NOMO-1 (cell line): Measurements from ENCODE around the gene TBX20.
"Not testable (repeated sequence)": the region's sequence is repeated elsewhere in the genome, so short reads cannot be mapped to it uniquely, and the experiment has no call there.

Source experiments
- DNase-seq, 2 experiments: peaks; one replicate each; lab custom pipeline; 2025; ENCODE audit not compliant: unreplicated experiment in 2 of 2; lab: John Stamatoyannopoulos, UW

TBX20 gene

DNA sequence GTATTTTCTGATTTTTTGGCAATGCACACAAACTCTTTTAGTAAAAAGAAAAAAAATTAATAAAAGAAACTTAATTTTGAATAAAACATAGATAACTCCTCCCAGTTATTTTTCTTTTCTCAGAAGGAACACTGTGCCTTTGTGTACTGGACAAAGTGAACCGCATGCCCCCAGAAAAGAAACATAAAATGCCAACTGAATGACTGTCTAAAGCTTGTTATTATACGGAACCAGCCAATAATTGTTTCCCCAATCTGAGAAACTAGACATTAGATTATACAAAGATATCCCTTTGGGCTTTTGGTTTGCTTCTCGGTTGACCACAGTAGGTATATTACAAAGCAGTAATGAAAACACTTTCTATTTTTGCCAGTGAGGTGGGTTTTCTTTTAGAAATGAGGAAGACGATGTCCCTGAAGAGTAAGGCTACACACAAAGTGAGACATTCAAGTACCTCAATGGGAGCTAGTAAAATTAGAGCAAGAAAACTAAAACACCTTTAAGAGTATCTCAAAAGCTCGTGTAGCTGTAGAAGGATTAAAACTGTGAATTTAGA lies 25.3 kb downstream of the TBX20 start:
- not testable (repeated sequence) for DNase-seq

DNA sequence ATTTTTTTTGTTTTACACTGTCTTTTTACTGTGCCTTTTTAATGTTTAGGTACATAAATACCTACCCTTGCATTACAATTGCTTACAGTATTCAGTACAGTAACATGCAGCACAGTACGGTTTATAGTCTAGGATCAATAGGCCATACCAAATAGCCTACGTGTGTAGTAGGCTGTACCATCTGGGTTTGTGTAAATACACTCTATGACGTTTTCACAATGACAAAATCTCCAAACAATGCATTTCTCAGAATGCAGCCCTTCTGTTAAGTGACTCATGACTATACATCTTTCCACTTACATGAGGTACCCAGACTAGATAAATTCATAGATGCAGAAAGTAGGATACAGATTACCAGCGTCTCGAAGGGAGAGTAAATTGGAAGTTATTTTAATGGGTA lies 26.5 kb downstream of the TBX20 start:
- not testable (repeated sequence) for DNase-seq

DNA sequence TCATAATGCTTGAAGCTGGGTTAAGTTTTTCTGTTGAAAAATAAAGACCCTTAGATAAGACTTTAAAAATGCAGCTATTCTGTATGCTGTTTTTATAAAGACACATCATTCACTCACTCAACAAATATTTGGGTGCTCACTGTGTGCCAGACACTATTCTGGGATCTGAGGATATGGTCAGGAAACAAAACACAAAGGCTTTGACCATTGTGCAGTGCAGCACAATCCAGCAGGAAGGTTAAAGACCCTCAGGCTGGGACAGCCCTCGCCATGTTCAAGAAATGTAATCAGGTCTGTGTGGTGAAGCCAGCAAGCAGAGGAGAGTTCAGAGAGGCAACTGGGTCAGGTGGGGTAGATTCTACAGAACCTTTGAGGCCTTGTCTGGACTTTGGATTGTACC lies 31.5 kb downstream of the TBX20 start:
- DNase-seq = not testable (repeated sequence)

DNA sequence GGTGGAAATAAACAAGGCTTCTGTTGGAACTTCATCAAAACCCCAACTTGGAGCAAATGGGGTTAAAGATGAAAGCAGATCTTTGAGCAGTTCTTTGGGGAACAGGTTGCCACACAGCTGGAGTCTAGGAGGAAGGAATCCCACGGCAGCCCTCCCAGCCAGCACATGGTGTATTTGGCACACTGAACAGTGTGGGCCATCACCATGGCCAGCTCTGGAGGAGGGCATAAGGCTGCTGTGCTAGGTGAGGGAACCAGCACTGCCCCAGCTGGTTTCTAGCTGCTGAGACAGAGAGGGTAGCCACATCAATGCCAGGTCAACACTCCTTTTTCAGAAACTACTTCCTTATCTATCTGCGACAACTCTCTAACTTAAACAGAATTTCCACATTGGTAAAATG lies 33.7 kb downstream of the TBX20 start:
- not testable (repeated sequence) for DNase-seq

DNA sequence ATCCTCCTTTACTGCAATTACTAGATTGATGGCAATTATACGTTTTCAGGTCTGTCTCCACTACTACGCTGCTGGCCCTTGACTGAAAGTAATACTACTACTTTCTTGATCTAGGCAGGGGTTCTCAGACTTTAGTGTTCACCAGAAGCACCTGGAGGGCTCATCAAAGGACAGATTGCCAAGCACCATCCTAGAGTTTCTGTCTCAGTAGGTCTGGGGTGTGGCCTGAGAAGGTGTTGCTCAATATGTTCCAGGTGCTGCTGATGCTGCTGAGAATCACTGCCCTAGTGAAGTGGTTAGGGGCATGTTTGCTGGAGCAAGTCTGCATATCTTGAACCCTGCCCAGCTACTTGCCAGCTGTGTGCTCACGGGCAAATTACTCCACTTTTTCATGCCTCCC lies 37.9 kb downstream of the TBX20 start:
- not testable (repeated sequence) for DNase-seq

DNA sequence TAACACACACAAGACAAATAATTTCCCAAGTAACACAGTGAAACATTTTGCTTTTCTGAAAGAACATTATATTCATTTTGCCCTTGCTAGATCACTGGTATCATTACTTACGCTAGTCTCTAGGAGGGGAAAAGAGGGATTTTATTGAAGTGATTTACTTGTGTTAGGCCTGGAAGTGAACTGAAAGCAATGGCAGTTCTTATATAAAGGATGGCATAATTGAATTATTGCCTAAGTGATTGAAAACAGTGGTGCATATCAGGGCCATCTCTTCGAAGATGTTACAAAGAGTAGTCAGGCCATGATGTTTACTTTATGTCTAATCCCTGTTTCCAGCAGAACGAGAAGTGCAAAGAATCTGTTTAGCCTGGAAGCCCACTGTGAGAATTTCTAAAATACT lies 38.8 kb downstream of the TBX20 start:
- DNase-seq = not testable (repeated sequence)

DNA sequence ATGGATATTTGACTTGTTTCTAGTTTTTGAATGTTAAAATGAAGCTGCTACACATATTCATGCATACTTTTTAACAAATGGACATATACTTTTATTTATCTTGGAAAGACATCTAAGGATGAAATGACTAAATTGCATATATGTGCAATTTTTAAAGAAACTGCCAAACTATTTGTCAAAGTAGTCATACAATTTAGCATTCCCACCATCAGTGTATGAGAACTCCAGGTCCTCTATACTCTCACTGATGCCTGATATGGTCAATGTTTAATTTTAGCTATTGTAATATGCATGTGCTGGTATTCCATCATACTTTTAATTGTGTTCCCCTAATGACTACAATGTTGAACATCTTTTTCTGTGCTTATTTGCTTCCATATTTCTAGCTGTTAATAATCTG lies 47.0 kb downstream of the TBX20 start:
- not testable (repeated sequence) for DNase-seq

DNA sequence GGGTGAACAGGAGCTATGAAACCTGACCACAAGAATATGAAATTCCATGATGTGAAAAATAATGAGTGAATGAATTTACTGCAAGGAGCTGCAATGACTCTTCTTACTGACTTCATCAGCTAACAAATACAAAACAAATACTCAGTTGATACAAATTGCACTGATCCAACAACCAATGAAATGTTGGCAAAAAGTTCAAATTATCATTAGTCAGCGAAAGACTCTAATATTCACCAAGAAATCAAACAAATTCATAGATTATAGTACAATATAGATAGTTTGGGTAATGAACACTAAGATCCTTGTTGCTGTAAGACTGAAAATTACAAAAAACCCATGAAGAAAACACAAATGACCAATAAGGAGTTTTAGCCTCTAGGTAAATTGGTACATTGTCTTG lies 49.0 kb downstream of the TBX20 start:
- not testable (repeated sequence) for DNase-seq

DNA sequence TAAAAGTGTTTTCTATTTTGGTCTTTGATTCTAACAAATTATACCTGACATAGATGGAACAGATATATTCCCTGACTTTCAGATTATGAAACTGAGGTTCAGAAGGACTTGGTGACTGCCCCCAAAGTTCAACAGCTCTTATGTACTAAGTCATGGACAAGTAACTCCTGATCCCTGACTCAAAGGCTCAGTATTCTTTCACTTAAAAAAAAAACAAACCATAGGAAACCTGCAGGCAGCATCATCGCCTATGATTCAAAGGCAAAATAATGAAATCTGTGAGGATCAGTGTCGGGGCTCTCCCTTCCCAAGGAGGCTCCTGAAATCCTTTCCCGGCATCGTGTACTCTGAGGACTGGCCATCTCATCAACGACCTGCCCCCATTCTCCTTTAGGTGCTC lies 49.9 kb downstream of the TBX20 start:
- DNase-seq = not testable (repeated sequence)

DNA sequence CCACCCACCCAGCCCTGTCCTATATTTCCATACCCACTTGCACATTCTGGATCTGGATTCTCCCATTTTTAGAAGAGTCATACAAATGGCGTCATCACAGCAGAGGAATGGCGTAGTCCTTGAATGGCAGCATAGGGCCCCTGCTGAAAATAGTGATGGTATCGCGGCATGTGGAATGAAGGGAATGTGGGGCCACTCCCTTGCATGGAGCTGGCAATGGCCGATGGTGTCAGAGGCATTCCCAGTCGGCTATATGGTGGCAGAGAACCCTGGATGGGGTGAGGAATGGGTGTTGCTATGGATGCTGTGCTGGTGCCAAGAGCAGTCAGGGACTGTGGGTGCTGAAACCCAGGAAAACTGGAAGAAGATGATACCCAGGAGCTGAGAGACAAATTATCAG lies 51.5 kb downstream of the TBX20 start:
- DNase-seq = not testable (repeated sequence)

DNA sequence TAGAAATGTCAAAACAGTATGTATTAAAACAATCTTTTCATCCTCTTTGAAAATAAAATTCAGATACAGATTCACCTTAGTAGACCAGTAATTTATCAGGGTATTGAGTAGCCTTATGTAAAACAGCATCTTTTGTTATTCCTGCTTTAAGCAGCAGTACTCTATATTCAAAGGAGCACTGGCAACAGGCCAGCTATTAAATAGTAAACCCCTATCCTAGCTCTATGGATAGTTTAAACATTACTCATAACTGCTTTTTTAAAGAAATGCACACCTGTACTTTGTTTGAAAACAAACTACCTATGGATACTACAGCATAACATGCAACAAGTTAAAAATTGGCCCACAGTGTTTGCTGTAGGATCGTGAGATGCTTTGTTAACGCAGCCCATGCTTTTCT lies 53.7 kb downstream of the TBX20 start:
- not testable (repeated sequence) for DNase-seq

DNA sequence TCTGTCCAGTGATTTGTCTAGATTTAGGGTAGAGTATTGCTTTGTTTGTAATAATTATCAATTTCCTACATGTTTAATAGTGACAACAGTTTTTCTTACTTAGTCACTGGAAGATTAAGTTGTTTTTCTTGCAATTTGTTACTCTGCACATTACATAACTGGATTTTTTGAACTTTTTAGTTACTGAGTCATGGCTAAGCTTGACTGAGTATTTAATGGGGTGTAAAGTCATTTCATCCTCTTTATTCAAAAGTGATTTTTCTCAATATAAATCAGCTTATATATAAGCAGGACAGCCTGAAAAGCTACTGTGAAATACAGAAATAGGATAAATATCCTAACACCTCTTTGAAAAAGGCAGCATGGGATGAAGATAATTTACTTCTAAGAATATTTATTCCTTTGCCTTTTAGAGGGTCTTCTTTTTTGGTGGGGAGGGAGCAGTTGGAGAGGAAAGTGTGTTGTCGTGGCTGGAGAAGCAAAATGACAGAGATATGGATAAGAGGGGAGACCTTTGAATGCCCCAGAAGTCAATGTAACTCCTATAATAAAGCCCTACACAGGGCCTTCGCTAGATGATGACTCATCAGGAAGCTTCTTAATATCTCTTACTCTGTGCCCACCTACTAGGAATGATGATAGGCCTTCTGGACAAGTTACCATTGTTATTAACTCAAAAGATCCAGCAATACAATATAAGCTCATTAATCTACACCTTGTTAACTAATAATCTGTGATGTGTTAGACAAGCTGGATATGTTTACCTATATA lies 55.3 kb downstream of the TBX20 start:
- DNase-seq = not testable (repeated sequence)

DNA sequence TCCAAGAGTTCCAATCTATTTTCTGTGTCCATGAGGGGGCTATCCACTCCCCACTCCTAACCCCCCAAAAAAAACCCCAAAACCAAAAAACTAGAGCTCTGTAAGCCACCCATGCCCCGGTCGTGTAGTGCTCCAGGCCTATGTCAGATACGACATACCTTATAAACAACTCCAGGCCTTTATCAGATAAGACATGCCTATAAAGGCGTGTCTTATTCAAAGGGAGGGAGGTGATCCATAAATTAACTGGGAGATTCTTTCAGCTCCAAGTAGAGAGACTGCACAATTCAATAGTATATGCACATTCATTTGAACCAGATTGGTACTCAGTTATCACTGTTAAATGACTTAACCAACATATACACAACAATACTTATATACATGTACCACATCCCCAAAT lies 62.3 kb downstream of the TBX20 start:
- DNase-seq = not testable (repeated sequence)

DNA sequence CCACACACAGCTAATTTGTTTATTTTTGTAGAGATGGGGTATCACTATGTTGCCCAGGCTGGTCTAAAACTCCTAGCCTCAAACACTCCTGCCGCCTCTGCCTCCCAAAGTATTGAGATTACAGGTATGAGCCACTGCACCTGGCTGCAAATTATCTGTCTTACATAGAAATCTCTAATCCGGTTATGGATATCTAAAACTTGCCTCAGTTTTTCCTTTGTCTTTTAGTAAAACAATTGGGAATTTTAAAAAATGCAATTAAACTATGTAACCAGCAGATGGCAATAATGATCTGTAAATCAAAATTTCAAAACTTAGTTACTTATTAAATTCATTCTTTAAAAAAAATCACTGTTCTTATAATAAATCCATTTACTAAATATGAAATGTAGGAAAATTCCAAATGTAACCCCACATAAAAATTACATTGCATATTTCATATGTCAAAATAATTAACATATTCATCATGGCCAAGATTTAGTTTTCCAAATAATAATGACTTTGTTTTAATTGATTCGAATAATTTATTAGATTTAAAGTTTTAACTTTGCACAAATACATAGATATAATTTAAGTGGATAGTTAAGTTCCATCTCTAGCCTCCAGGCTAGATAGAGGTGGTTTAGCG lies 63.6 kb downstream of the TBX20 start:
- not testable (repeated sequence) for DNase-seq

DNA sequence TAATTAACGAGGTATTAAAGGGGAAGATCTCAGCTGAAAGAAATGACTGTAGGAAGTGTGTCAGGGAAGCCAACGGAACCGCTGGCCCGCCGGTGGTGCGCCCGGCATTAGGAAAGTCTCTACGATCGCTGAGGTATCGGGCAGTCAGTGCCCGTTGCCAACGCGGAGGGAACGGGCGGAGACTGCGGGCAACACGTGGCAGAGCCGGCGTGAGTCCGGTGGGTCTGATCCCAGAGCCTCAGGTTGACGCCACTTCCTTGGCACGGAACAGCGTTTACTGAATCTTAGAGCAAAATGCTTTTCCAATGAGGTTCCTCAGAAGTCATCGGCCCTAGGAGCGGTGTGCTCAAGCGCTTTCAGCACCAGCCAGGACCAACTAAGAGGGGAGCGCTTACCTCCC lies 67.1 kb downstream of the TBX20 start:
- DNase-seq = not testable (repeated sequence)

DNA sequence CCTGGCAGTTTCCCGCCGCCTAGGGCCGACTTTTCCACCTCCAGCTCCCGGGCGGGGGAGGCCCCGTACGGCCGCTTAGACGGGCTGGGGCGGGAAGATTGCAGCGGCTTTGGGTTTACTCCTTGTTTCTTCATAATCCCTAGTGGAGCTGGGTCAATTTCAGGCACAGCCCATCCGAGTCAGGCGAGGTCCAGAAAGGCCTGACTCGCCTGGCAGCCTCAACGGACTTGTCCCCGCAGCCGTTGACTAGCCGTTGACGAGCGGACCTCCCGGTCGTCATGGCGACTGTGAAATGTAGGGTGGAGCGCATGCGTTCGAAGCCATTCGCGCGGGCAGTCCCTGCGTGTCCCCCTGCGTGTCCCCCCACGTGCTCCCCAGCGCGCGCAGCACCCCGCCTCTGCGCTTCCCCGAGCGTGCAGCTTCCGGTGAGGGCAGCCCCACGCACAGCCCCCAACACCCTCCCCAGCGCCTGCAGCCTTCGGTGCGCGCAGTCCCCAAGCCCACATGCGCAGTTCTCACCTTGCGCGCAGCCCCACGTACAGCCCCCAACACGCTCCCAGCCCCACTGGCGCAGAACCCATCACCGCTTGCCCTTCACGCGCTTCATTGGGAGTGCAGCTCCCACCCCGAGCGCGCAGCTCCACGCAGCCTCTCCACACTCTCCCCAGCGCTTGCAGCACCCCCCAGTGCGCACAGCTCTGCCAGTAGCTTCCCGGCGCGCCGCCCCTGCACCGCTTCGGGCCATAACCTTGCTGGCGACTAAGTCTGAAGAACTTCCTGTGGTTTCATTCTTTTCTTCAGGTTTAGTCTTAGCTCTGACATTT lies 67.8 kb downstream of the TBX20 start:
- DNase-seq = no peak

DNA sequence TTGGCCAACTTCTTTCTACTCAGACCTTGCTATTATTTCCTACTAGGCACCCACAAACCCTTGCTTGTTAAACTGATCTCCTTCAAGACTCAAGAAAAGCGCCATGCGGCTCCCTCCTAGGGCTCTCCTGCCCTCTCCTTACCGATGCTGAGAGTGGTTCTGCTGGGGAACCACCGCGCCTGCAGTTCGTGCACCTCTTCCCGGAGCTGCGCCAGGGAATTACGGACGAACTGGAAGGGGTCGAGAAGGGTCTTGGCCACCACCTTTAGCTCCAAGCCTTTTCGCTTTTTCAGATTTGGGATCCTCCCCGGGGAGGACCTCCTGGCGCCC lies 68.4 kb downstream of the TBX20 start:
- not testable (repeated sequence) for DNase-seq

DNA sequence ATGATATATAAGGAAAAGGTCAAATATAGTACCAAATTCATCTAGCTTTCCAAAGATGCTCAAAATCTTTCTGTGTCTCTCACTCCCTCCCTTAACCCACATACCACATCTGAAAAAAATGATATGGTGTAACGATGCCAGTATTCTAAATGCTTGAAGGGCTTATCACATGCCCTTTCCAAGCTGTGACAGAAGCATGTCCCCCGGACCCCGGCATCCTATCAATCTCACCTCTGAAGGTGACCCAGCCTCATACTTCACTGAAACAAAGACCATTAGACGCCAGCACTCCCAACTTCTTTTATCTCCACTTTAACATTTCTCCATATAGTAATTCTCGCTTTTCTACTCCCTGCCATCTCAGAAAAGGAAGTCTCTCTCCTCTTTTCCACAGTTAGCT lies 68.9 kb downstream of the TBX20 start:
- DNase-seq = not testable (repeated sequence)

DNA sequence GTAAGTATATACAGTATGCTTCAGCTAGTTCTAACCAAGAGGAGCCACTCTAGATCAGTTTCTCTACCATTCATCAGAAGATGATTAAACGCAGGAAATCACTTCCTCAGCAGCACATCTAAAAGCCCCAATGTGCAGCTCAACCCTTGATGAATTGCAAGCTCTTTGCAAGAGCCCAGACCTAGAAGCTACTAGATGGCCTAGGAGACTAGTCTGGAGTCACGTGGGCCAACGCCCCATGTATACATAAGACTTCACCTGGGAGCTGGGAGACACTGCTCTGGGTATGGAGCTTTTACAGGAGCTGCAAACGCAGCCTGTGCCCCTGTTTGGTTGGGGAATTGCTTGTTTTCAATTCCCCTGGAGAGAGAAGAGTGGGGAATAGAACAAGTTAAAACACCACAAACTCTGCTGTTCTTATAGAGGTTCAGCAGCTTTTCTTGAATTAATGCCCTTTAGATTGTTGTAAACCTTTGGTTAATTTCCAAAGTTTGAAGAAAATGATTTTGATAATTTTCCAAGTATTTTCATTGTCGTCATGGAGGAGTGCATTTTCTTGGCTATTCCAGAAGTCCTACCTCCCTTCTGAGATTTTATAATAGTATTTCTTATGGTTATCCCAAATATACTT lies 69.9 kb downstream of the TBX20 start:
- DNase-seq = not testable (repeated sequence)

DNA sequence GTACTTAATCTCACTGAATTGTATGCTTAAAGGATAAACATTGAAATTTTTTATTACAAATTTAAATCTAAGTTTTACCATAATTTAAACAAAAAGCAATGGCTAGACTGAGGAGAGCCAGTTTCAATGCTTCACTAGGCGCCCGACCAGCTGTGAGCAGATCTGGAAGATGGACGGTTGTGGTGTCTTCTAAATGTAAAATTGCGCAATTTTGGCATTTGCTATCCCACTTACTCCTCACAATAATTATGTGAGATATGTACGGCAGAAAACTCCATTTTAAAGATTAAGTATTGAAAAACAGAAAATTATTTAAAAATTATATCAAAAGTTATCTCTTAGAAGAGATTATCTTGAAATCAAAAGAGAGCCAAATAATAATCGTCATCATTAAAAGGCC lies 73.2 kb downstream of the TBX20 start:
- not testable (repeated sequence) for DNase-seq

DNA sequence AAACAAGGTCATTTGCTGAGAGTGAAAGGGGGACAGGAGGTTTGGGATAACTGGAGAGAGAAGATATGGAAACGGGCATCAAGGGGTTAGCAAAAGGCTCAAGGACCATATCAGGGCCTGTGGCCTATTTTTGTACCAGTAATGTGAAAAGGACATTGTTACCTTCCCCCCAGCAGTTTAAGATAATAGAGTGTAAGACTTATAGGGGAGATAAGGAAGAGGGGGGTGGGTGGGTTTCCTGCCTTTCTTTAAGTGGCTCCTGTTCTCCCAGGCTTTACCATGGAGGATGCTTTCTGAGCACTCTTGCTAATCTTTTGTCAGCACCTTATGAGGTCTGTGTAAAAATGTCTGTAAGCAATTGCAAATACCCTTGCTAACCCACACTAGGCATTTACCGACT lies 80.7 kb downstream of the TBX20 start:
- not testable (repeated sequence) for DNase-seq
